ENCODE measurements around the gene ADAD1.
"Not testable (repeated sequence)": the region's sequence is repeated elsewhere in the genome, so short reads cannot be mapped to it uniquely, and the experiment has no call there.

The ADAD1 gene

GRCh38 chr4:122378711-122379110 is at the start of gene ADAD1:
Gene ADAD1, plus strand, starts transcription at chr4:122379011. Its CDS starts 1,059 bp downstream, at chr4:122380070.
- no peak for DNase-seq

- DNase-seq, result no peak
Observed at GRCh38 chr4:122329876-122330565, 48.8 kb upstream of the ADAD1 start.

- no peak for DNase-seq
Observed at GRCh38 chr4:122331195-122331594, 47.6 kb upstream of the ADAD1 start.

GRCh38 chr4:122334828-122335227 is 44.0 kb upstream of the ADAD1 start:
- DNase-seq, result no peak

- DNase-seq, result no peak
Observed at GRCh38 chr4:122341886-122342285, 36.9 kb upstream of the ADAD1 start.

- no peak for DNase-seq
Observed at GRCh38 chr4:122346036-122346435, 32.8 kb upstream of the ADAD1 start.

GRCh38 chr4:122346503-122346902 is 32.3 kb upstream of the ADAD1 start:
- no peak for DNase-seq

- DNase-seq, result no peak
Observed at GRCh38 chr4:122356317-122356808, 22.4 kb upstream of the ADAD1 start.

GRCh38 chr4:122360754-122361153 is 18.1 kb upstream of the ADAD1 start:
- no peak for DNase-seq

GRCh38 chr4:122364700-122365404 is 14.0 kb upstream of the ADAD1 start:
- no peak for DNase-seq

GRCh38 chr4:122368786-122369185 is 10.0 kb upstream of the ADAD1 start:
- not testable (repeated sequence) for DNase-seq

GRCh38 chr4:122377352-122377751 is 1.5 kb upstream of the ADAD1 start:
- no peak for DNase-seq

GRCh38 chr4:122379239-122379638 is 428 bp downstream of the ADAD1 start:
- no peak for DNase-seq

GRCh38 chr4:122383341-122383740 is 4.5 kb downstream of the ADAD1 start:
- no peak for DNase-seq

GRCh38 chr4:122384245-122384644 is 5.4 kb downstream of the ADAD1 start:
- no peak for DNase-seq

GRCh38 chr4:122393276-122393675 is 14.5 kb downstream of the ADAD1 start:
- DNase-seq, result no peak

- DNase-seq, result no peak
Observed at GRCh38 chr4:122403861-122404260, 25.1 kb downstream of the ADAD1 start.

- no peak for DNase-seq
Observed at GRCh38 chr4:122412547-122412946, 33.7 kb downstream of the ADAD1 start.

GRCh38 chr4:122423246-122423645 is 44.4 kb downstream of the ADAD1 start:
- DNase-seq, result no peak

- no peak for DNase-seq
Observed at GRCh38 chr4:122431351-122431750, 52.5 kb downstream of the ADAD1 start.

GRCh38 chr4:122434285-122434684 is 55.5 kb downstream of the ADAD1 start:
- DNase-seq, result no peak

- DNase-seq, result no peak
Observed at GRCh38 chr4:122450847-122451246, 72.0 kb downstream of the ADAD1 start.

- DNase-seq, result no peak
Observed at GRCh38 chr4:122453384-122453995, 74.7 kb downstream of the ADAD1 start.

All from activated CD4-positive, alpha-beta T cell treated with anti-CD3 and anti-CD28 coated beads, Interleukin-2, amount 50 U/mL, for 1 hour (primary cell).